Posterior vena cava (tissue), 2 donors: Measurements from ENCODE around the gene SLC16A10. TPM values are rescaled to one million over a fixed set of nuclear protein-coding genes. Genes with fewer than 3 reads are reported as not detected.
"Not testable (repeated sequence)": the region's sequence is repeated elsewhere in the genome, so short reads cannot be mapped to it uniquely, and the experiment has no call there.

Experiments used
- DNase-seq: peaks from one replicate; pipeline ENCODE4 v3.0.0-alpha.2; 2020; ENCODE audit warnings: low spot score
- intact Hi-C, 2 donors: fragments of 100-400 bp; cut with DNase I; formaldehyde crosslinking; loops; one replicate each; pipeline versions ENCODE4 v1.14.1 to v1.14.2; 2022 to 2023
- total RNA-seq, 2 donors: library from RNA; stranded (reverse); fragmentation: NEBNext Ultra II Directional; extraction: Animal tissue kit (Norgen Biotek cat#: 25700); gene quantifications; one replicate each; pipeline ENCODE4 v1.2.1, GENCODE V29; 2021
- donor health status: DM: yes; HTN: yes; CAD: no.
- donor health status: DM: yes; HTN: yes; CAD: no.

Gene SLC16A10
- total RNA-seq, 2 donors from 2014 or later = 5.8 to 7.6 TPM

GRCh38 chr6:111173946-111174345 lies 86.6 kb downstream of the SLC16A10 start:
- intact Hi-C loops = no loop called here

GRCh38 chr6:111175109-111175508 lies 87.8 kb downstream of the SLC16A10 start:
- DNase-seq = no peak
- intact Hi-C loops = no loop called here

More at GRCh38 chr6:111173946-111174345, 86.6 kb downstream of the SLC16A10 start:
- DNase-seq = no peak

GRCh38 chr6:111176038-111176759 lies 88.9 kb downstream of the SLC16A10 start:
- DNase-seq = no peak
- intact Hi-C loops = no loop called here

GRCh38 chr6:111176760-111177099 lies 89.4 kb downstream of the SLC16A10 start:
- no peak for DNase-seq
- intact Hi-C loops = no loop called here

- DNase-seq = no peak
- intact Hi-C loops = no loop called here
These were observed 89.8 kb downstream of the SLC16A10 start for GRCh38 chr6:111177131-111177530.

- intact Hi-C loops = loop anchor here in 1 of 2 donors (1.0 kb wide), 1 partner anchor 25 kb away; no protein-coding TSS in a partner anchor
- no peak for DNase-seq
These were observed 96.6 kb downstream of the SLC16A10 start for GRCh38 chr6:111183702-111184517.

GRCh38 chr6:111184827-111185532 lies 97.7 kb downstream of the SLC16A10 start:
- intact Hi-C loops = no loop called here
- DNase-seq = no peak

GRCh38 chr6:111185954-111186353 lies 98.7 kb downstream of the SLC16A10 start:
- intact Hi-C loops = no loop called here
- DNase-seq = no peak

GRCh38 chr6:111187874-111188273 lies 100.6 kb downstream of the SLC16A10 start:
- intact Hi-C loops = no loop called here
- no peak for DNase-seq

- DNase-seq, intact Hi-C loops: not testable (repeated sequence)
These were observed 102.4 kb downstream of the SLC16A10 start for GRCh38 chr6:111189666-111190210.

- intact Hi-C loops = no loop called here
- DNase-seq = no peak
These were observed 103.3 kb downstream of the SLC16A10 start for GRCh38 chr6:111190637-111191036.

- intact Hi-C loops, DNase-seq: not testable (repeated sequence)
These were observed 103.8 kb downstream of the SLC16A10 start for GRCh38 chr6:111191136-111191535.

- DNase-seq = no peak
- intact Hi-C loops = no loop called here
These were observed 105.7 kb downstream of the SLC16A10 start for GRCh38 chr6:111192911-111193555.

- intact Hi-C loops = no loop called here
- no peak for DNase-seq
These were observed 108.4 kb downstream of the SLC16A10 start for GRCh38 chr6:111195656-111196055.

GRCh38 chr6:111198841-111199240 lies 111.5 kb downstream of the SLC16A10 start:
- intact Hi-C loops = no loop called here

GRCh38 chr6:111199935-111200334 lies 112.6 kb downstream of the SLC16A10 start:
- intact Hi-C loops = loop anchor here in 1 of 2 donors (10.0 kb wide), 1 partner anchor 185 kb away; no protein-coding TSS in a partner anchor
- no peak for DNase-seq

More at GRCh38 chr6:111198841-111199240, 111.5 kb downstream of the SLC16A10 start:
- no peak for DNase-seq

GRCh38 chr6:111200350-111201243 lies 113.3 kb downstream of the SLC16A10 start:
- DNase-seq = no peak
- intact Hi-C loops = loop anchor here in 1 of 2 donors (10.0 kb wide), 1 partner anchor 186 kb away; no protein-coding TSS in a partner anchor

GRCh38 chr6:111201244-111201554 lies 113.9 kb downstream of the SLC16A10 start:
- intact Hi-C loops = loop anchor here in 1 of 2 donors (10.0 kb wide), 1 partner anchor 186 kb away; no protein-coding TSS in a partner anchor

More at GRCh38 chr6:111201244-111201554, 113.9 kb downstream of the SLC16A10 start:
- no peak for DNase-seq
